ENCODE data around the gene PHETA2.
"Not testable (repeated sequence)": the region's sequence is repeated elsewhere in the genome, so short reads cannot be mapped to it uniquely, and the experiment has no call there.

The PHETA2 gene

GRCh38 chr22:42069801-42070516 is 4.1 kb upstream of the PHETA2 start:
- no peak for DNase-seq (ENCODE audit: low read depth in 2 of 2)

GRCh38 chr22:42070517-42071422 is 3.3 kb upstream of the PHETA2 start, which contains the start of gene NAGA:
TSS of gene NAGA (minus strand) at chr22:42070812. CDS start at chr22:42070297, 515 bp downstream.
- peak; percentile 90 to 94 for DNase-seq (ENCODE audit: low read depth in 2 of 2)

GRCh38 chr22:42071508-42071907 is 2.5 kb upstream of the PHETA2 start:
- DNase-seq (ENCODE audit: low read depth in 2 of 2): not testable (repeated sequence)

- no peak for DNase-seq (ENCODE audit: low read depth in 2 of 2)
These were observed 1.3 kb upstream of the PHETA2 start for GRCh38 chr22:42072606-42073330.

GRCh38 chr22:42073621-42074041 is 417 bp upstream of the PHETA2 start:
- no peak for DNase-seq (ENCODE audit: low read depth in 2 of 2)

GRCh38 chr22:42074846-42075676 is 1.0 kb downstream of the PHETA2 start:
- no peak for DNase-seq (ENCODE audit: low read depth in 2 of 2)

GRCh38 chr22:42076764-42077485 is 2.9 kb downstream of the PHETA2 start:
- no peak for DNase-seq (ENCODE audit: low read depth in 2 of 2)

GRCh38 chr22:42077486-42078125 is 3.6 kb downstream of the PHETA2 start:
- DNase-seq (ENCODE audit: low read depth in 2 of 2): no peak

- peak in 1 of 2 donors; percentile 8 for DNase-seq (ENCODE audit: low read depth in 2 of 2)
These were observed 4.6 kb downstream of the PHETA2 start for GRCh38 chr22:42078469-42079318.

- peak; percentile 96 to 99 for DNase-seq (ENCODE audit: low read depth in 2 of 2)
These were observed 5.5 kb downstream of the PHETA2 start, which contains the start of gene SMDT1 for GRCh38 chr22:42079319-42080251. TSS of gene SMDT1 (plus strand) at chr22:42079700. CDS start at chr22:42079769, 69 bp downstream.

- no peak for DNase-seq (ENCODE audit: low read depth in 2 of 2)
These were observed 6.2 kb downstream of the PHETA2 start for GRCh38 chr22:42080287-42080686.

GRCh38 chr22:42083119-42083518 is 9.1 kb downstream of the PHETA2 start:
- DNase-seq (ENCODE audit: low read depth in 2 of 2): no peak

- no peak for DNase-seq (ENCODE audit: low read depth in 2 of 2)
These were observed 10.8 kb downstream of the PHETA2 start for GRCh38 chr22:42084874-42085273.

- DNase-seq (ENCODE audit: low read depth in 2 of 2): no peak
These were observed 12.0 kb downstream of the PHETA2 start for GRCh38 chr22:42086051-42086450.

GRCh38 chr22:42090596-42091454 is 16.8 kb downstream of the PHETA2 start, which contains the start of gene NDUFA6:
TSS of gene NDUFA6 (minus strand) at chr22:42090772. CDS start at chr22:42090744, 28 bp downstream.
- peak; percentile 95 to 97 for DNase-seq (ENCODE audit: low read depth in 2 of 2)

GRCh38 chr22:42091455-42091782 is 17.4 kb downstream of the PHETA2 start:
- DNase-seq (ENCODE audit: low read depth in 2 of 2): no peak

GRCh38 chr22:42101199-42101598 is 27.2 kb downstream of the PHETA2 start:
- DNase-seq (ENCODE audit: low read depth in 2 of 2): no peak
